Endothelial cell of umbilical vein (primary cell): ENCODE data around the gene IDI2. TPM values are rescaled to one million over a fixed set of nuclear protein-coding genes. Genes with fewer than 3 reads are reported as not detected.

Experiments used
- BruUV-seq: library from RNA; stranded (reverse); fragments of 400-500 nt; replicated peaks from 2 replicates; lab custom pipeline; 2021; lab: Mats Ljungman, UMichigan
- CTCF ChIA-PET: fragments of 300-600, 350-600 bp; sonication (Branson Sonifier 250); formaldehyde crosslinking; loops from one replicate; lab custom pipeline; 2021; ENCODE audit warnings: antibody characterized with exemption, inconsistent platforms; lab: Charles Lee
- POLR2A ChIA-PET: fragments of 300-600, 350-600 bp; sonication (Branson Sonifier 250); formaldehyde crosslinking; loops from one replicate; lab custom pipeline; 2021; ENCODE audit warnings: antibody characterized with exemption, inconsistent platforms; lab: Charles Lee
- DNase-seq: peaks from one replicate; pipeline ENCODE4 v3.0.0-alpha.2; 2011; ENCODE audit warnings: low read depth, low spot score
- FAIRE-seq: peaks from 2 replicates; lab custom pipeline; 2011; peaks lifted over from hg19 to GRCh38; lab: Jason Lieb, UNC
- H2AFZ ChIP-seq: 2 replicates; pipeline ENCODE4 v1.6.0; 2012; ENCODE audit warnings: low read depth, low read length, control low read depth, inconsistent platforms
- H3K27ac ChIP-seq: 2 replicates; pipeline ENCODE4 v1.5.1; 2011; ENCODE audit warnings: low read depth, mild to moderate bottlenecking, control low read depth, low read length, moderate library complexity; ENCODE audit not compliant: insufficient read depth
- H3K27me3 ChIP-seq, 2 experiments: 2 replicates each; pipeline versions ENCODE4 v1.6.0 to v1.6.1; 2011; ENCODE audit warnings: low read length in 2 of 2, mixed read lengths in 1 of 2; ENCODE audit not compliant: control insufficient read depth in 2 of 2, insufficient read depth in 2 of 2
- H3K36me3 ChIP-seq, 2 experiments: 2 replicates in 1 of 2; 3 replicates in 1 of 2; pipeline ENCODE4 v1.5.1; 2011; ENCODE audit warnings: low read length in 2 of 2, mild to moderate bottlenecking in 1 of 2, moderate library complexity in 1 of 2; ENCODE audit not compliant: control insufficient read depth in 2 of 2, insufficient read depth in 2 of 2; ENCODE audit errors: extremely low read depth in 1 of 2
- H3K4me1 ChIP-seq: 3 replicates; pipeline ENCODE4 v1.5.1; 2011; ENCODE audit warnings: mild to moderate bottlenecking, low read length; ENCODE audit not compliant: control insufficient read depth, insufficient read depth; ENCODE audit errors: extremely low read depth
- H3K4me2 ChIP-seq: 2 replicates; pipeline ENCODE4 v1.6.1; 2011; ENCODE audit warnings: low read length, control low read depth, mixed read lengths; ENCODE audit not compliant: insufficient read depth
- H3K4me3 ChIP-seq, 3 experiments: fragments of 200-600 bp in 1 of 3; sonication (generic), shearing (Covaris generic) in 1 of 3; replicated peaks in 1 of 3; 2 replicates each; pipeline ENCODE4 v1.5.1; 2011 to 2016; ENCODE audit warnings: control low read depth in 3 of 3, low read length in 3 of 3, mild to moderate bottlenecking in 2 of 3, inconsistent platforms in 1 of 3, low read depth in 1 of 3, moderate library complexity in 1 of 3; ENCODE audit not compliant: insufficient read depth in 1 of 3
- H3K79me2 ChIP-seq: 2 replicates; pipeline ENCODE4 v1.6.0; 2012; ENCODE audit warnings: low read length, inconsistent platforms; ENCODE audit not compliant: control insufficient read depth, insufficient read depth
- H3K9ac ChIP-seq: replicated peaks from 2 replicates; pipeline ENCODE3; 2011; ENCODE audit warnings: low read length, control low read depth; ENCODE audit not compliant: insufficient read depth; ENCODE audit errors: extremely low read depth
- H3K9me1 ChIP-seq: replicated peaks from 3 replicates; pipeline ENCODE4 v1.6.0; 2011; ENCODE audit warnings: mild to moderate bottlenecking, low read length; ENCODE audit not compliant: control insufficient read depth, insufficient read depth; ENCODE audit errors: extremely low read depth
- H3K9me3 ChIP-seq: replicated peaks from 2 replicates; pipeline ENCODE4 v1.5.1; 2012; ENCODE audit warnings: low read length, inconsistent platforms; ENCODE audit not compliant: control insufficient read depth, insufficient read depth
- H4K20me1 ChIP-seq: replicated peaks from 2 replicates; pipeline ENCODE3; 2011; ENCODE audit warnings: mild to moderate bottlenecking, low read length; ENCODE audit not compliant: control insufficient read depth, insufficient read depth; ENCODE audit errors: extremely low read depth
- EZH2 ChIP-seq: IDR thresholded peaks from 2 replicates; pipeline ENCODE4 v1.6.1; 2012; ENCODE audit warnings: borderline replicate concordance, low read depth, mild to moderate bottlenecking, moderate library complexity, low read length, inconsistent platforms; ENCODE audit not compliant: severe bottlenecking
- FOS ChIP-seq: IDR thresholded peaks from 2 replicates; pipeline ENCODE4 v1.6.1; 2011; ENCODE audit warnings: mild to moderate bottlenecking, low read length, moderate library complexity, borderline replicate concordance; ENCODE audit not compliant: insufficient read depth
- GATA2 ChIP-seq: IDR thresholded peaks from 2 replicates; pipeline ENCODE4 v1.7.0; 2011; ENCODE audit warnings: low read depth, mild to moderate bottlenecking, moderate library complexity, mixed read lengths, low read length; ENCODE audit not compliant: insufficient read length, insufficient read depth
- JUN ChIP-seq: IDR thresholded peaks from 2 replicates; pipeline ENCODE4 v1.6.1; 2011; ENCODE audit warnings: borderline replicate concordance, low read depth; ENCODE audit not compliant: insufficient read length, insufficient read depth
- MYC ChIP-seq: IDR thresholded peaks from one replicate; pipeline ENCODE4 v1.6.1; 2011; ENCODE audit warnings: mild to moderate bottlenecking, low read depth, low read length
- POLR2A ChIP-seq: IDR thresholded peaks from 2 replicates; pipeline ENCODE4 v1.6.1; 2012; ENCODE audit warnings: low read depth, mild to moderate bottlenecking, control low read depth, low read length
- dilution Hi-C: fragments of 300-500 bp; cut with MboI; formaldehyde crosslinking; loops from one replicate; pipeline ENCODE4 v1.15.0; 2019; ENCODE audit warnings: low sequenced_read_pairs; ENCODE audit not compliant: extremely low pct_ligation_motif_present
- intact Hi-C: fragments of 100-400 bp; cut with micrococcal nuclease; formaldehyde crosslinking; loops from one replicate; pipeline ENCODE4 v1.10.0; 2022
- polyA plus RNA-seq, 4 experiments: library from polyadenylated mRNA; depleted of rRNA in 3 of 4; stranded (reverse) in 3 of 4; unstranded in 1 of 4; fragments of >200 nt; gene quantifications; 2 replicates each; pipeline versions ENCODE4 v1.2.1 to v1.2.3, GENCODE V29; 2011 to 2012; ENCODE audit warnings: missing spikeins in 1 of 4
- total RNA-seq: library from RNA; stranded (reverse); gene quantifications from 2 replicates; pipeline ENCODE4 v1.2.3, GENCODE V29; 2021
- TF ChIP-seq, protein P1 (sequence below): IDR thresholded peaks from 2 replicates; pipeline ENCODE4 v1.6.1; 2011; ENCODE audit not compliant: insufficient read depth, insufficient read length
- TF ChIP-seq, protein P2 (sequence below), 2 donors: IDR thresholded peaks; 1 replicate in 1 of 2; 2 replicates in 1 of 2; pipeline ENCODE4 v1.5.1; 2011; ENCODE audit warnings: low read length in 2 of 2, mild to moderate bottlenecking in 2 of 2, moderate library complexity in 2 of 2, control low read depth in 1 of 2, inconsistent platforms in 1 of 2, low read depth in 1 of 2; ENCODE audit not compliant: insufficient read depth in 1 of 2; ENCODE audit errors: extremely low read depth in 1 of 2

IDI2 gene
- total and polyA plus RNA-seq, 2 donors (not counting 3 experiments of a cell fraction or from before 2014, with no cell fraction given), result not detected

DNA sequence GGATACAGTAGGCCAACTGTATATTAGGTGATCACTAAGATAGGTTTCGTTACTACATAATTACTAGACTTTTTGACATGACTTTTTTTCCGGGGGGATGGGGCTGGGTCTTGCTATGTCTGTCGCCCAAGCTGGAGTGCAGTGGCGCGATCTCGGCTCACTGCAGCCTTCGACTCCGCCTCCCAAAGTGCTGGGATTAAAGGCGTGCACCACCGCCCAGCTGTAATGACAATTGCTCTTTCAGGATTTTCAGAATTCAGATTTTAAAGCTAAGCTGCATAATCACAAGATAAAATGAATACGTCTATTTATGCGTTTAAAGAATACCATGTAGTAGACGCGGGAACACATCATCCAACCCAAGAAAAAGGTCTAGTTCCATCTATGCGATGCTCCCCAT lies 22.3 kb upstream of the IDI2 start:
- peaks cover 3 to 4% of the 10 kb centered on the region in 2 experiments for H3K36me3 ChIP-seq
- H3K27me3 ChIP-seq, result no peaks in the 10 kb centered on the region
- H3K9me1 ChIP-seq, result no peaks in the 10 kb centered on the region
- no peaks in the 10 kb centered on the region for H4K20me1 ChIP-seq
- intact Hi-C loops (loop anchor here (2.0 to 5.0 kb wide), 2 partner anchors 27 to 61 kb away; partner anchors contain the start of gene GTPBP4), dilution Hi-C loops (no loop called here)
- no TSS peak for BruUV-seq
- no peak overlapping the region for H2AFZ ChIP-seq
- H3K9me3 ChIP-seq, result no peaks in the 10 kb centered on the region
- CTCF ChIA-PET, result interaction anchor here (2.0 kb wide), 1 partner anchor 27 kb away, joined by 12 read pairs; no protein-coding TSS in a partner anchor
- H3K4me2 ChIP-seq, result peak overlapping the region; percentile 60
- FAIRE-seq, result peak; percentile 8
- POLR2A ChIA-PET, result interaction anchor here (0.8 kb wide), 1 partner anchor 20 kb away, joined by 3 read pairs; no protein-coding TSS in a partner anchor
- peak; percentile 24 for DNase-seq
- H3K9ac ChIP-seq, result peak overlapping the region; percentile 84
- peaks cover 47% of the 10 kb centered on the region for H3K4me1 ChIP-seq
- H3K27ac ChIP-seq, result peak overlapping the region; percentile 74
- H3K79me2 ChIP-seq, result peaks cover 77% of the 10 kb centered on the region
- H3K4me3 ChIP-seq, result peak overlapping the region; percentile 42 to 67 (median 60)
- no peak for TF ChIP-seq POLR2A
- TF ChIP-seq EZH2, result no peak
- no peak for TF ChIP-seq FOS
- no peak for TF ChIP-seq GATA2
- TF ChIP-seq, protein P1, sequence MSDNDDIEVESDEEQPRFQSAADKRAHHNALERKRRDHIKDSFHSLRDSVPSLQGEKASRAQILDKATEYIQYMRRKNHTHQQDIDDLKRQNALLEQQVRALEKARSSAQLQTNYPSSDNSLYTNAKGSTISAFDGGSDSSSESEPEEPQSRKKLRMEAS, result no peak
- TF ChIP-seq, protein P2, sequence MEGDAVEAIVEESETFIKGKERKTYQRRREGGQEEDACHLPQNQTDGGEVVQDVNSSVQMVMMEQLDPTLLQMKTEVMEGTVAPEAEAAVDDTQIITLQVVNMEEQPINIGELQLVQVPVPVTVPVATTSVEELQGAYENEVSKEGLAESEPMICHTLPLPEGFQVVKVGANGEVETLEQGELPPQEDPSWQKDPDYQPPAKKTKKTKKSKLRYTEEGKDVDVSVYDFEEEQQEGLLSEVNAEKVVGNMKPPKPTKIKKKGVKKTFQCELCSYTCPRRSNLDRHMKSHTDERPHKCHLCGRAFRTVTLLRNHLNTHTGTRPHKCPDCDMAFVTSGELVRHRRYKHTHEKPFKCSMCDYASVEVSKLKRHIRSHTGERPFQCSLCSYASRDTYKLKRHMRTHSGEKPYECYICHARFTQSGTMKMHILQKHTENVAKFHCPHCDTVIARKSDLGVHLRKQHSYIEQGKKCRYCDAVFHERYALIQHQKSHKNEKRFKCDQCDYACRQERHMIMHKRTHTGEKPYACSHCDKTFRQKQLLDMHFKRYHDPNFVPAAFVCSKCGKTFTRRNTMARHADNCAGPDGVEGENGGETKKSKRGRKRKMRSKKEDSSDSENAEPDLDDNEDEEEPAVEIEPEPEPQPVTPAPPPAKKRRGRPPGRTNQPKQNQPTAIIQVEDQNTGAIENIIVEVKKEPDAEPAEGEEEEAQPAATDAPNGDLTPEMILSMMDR (IDR thresholded peaks at IDR 0.05; ENCODE audit: extremely low read depth in 1 of 2, insufficient read depth in 1 of 2, low read depth in 1 of 2, low read length in 2 of 2), result no peak
- TF ChIP-seq JUN, result no peak
- no peak for TF ChIP-seq MYC
